Measurements from ENCODE around the gene STMP1. TPM values are rescaled to one million over a fixed set of nuclear protein-coding genes. Genes with fewer than 3 reads are reported as not detected.

Gene STMP1
- total RNA-seq, 2 donors from 2014 or later: 22.3 to 24.9 TPM

DNA sequence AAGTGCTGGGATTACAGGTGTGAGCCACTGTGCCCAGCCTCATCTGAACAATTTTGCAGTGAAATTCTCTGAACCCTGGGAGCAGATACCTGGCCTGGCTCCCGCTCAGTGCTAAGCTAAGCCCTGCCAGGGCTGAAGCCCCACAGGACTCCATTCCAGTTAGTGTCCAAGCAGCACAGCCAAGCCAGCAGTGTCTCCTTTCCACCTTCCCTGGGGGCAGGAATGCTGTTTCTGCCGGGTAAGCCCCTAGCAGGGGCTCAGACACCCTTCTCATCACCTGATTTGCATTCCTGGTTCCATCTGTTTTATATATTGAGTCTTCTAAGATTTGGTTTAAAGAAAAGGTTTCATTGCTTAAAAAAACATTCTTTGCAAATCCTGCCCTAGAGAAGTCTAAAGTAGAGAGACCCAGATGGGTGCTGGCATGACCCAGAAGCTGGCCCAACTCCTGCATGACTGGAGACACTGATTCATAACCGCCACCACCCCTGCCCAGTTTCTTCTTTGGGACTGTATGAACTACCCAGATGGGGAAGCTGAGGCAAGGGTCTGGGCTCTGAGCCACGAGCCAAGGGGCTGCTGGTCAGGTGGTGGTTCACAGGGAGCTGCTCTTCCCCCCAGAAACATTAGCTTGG, 51.6 kb downstream of the STMP1 start:
- no peak for ATAC-seq
- intact Hi-C loops (cut with DNase I): no loop called here
- no peak for DNase-seq

- ATAC-seq (peak in 1 of 2 donors; percentile 51), DNase-seq (no peak)
- intact Hi-C loops (cut with DNase I): no loop called here
Measured at GRCh38 chr7:135714534-135715009, 52.3 kb downstream of the STMP1 start.

DNA sequence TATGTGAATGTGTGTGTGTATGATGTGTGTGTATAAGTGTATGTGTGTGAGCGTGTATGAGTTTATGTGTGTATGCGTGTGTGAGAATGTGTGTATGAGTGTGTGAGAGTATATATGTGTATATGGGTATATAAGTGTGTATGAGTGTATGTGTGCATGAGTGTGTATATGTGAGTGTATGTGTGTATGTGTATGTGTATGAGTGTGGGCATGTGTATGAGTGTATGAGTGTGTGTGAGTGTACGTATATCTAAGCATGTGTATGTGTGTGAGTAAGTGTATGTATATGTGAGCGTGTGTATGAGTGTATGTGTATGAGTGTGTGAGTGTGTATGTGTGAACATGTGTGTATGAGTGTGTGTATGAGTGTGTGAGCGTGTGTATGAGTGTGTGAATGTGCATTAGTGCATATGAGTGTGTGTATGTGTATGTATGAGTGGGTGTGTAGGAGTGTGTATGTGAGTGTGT, 52.8 kb downstream of the STMP1 start:
- no peak for ATAC-seq
- intact Hi-C loops (cut with DNase I): no loop called here
- no peak for DNase-seq

GRCh38 chr7:135715673-135716072, 53.4 kb downstream of the STMP1 start:
- intact Hi-C loops (cut with DNase I): no loop called here
- ATAC-seq: no peak
- DNase-seq: no peak

GRCh38 chr7:135716677-135717238, 54.4 kb downstream of the STMP1 start:
- intact Hi-C loops (cut with DNase I): no loop called here
- DNase-seq: no peak
- peak in 1 of 2 donors; percentile 22 for ATAC-seq

DNA sequence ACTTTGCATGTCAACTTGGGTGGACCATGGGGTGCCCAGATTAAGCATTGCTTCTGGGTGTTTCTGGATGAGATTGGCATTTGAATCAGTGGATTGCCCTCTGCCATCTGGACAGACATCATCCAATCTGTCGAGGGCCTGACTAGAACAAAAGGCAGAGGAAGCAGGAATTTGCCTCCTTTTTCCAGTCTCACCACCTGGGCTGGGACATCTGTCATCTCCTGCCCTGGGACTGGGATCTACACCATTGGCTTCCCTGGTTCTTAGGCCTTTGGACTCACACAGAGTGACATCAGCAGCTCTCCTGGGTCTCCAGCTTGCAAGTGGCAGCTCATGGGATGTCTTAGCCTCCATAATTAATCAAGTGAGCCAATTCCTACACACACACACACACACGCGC, 55.4 kb downstream of the STMP1 start:
- ATAC-seq: no peak
- intact Hi-C loops (cut with DNase I): no loop called here
- DNase-seq: no peak

GRCh38 chr7:135718219-135718618, 55.9 kb downstream of the STMP1 start:
- intact Hi-C loops (cut with DNase I): no loop called here
- ATAC-seq: no peak
- no peak for DNase-seq

- ATAC-seq: peak in 1 of 2 donors; percentile 30
- intact Hi-C loops (cut with DNase I): no loop called here
Measured at GRCh38 chr7:135718794-135719437, 56.6 kb downstream of the STMP1 start.

DNA sequence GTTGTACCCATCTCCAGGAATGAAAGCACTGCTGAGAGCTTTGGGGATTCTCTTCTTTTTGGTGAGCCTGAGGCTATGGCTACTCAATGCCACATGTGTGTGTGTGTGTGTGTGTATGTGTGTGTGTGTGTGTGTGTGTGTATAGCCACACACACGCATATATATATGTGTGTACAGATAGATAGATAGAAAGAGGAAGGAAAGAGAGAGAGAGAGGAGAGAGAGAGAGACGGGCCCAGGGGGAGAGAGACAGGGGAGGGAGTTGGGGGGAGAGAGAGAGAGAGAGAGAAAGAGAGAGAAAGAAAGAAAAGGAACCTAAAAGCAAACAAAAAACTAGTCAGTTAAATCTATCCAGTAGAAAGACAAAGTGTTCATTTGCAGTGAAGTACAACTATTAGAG, 57.4 kb downstream of the STMP1 start:
- no peak for ATAC-seq
- intact Hi-C loops (cut with DNase I): no loop called here
- DNase-seq: no peak

More at GRCh38 chr7:135718794-135719437, 56.6 kb downstream of the STMP1 start:
- DNase-seq: no peak

DNA sequence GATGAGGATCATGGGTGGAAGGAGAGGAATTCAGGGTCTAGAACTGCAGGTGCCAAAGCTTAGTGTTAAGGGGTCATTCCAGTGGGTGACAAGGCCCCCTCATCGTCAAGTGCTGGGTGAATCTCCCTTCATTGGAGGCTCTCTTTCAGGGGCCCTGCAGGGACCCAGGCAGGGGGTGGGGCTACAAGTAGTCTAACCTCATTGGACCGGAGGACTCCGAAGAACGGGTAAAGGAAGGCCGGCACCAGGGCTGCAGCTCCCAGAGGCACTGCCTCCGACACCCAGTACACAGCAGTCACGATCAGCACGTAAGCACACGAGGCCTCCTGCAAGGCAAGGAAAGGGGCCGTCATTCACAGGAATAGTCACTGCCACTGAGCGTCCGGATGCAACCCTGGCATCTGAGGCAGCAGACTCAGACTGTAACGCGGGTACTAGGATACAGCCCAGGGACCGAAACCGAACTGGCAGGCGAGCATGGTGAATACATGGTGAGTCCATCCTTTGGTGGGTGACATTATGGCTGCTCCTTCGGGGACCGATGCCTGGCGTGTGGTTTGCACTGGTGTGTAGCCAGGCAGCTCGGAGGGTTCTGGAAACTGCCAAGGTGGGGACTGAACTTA, 59.0 kb downstream of the STMP1 start:
- intact Hi-C loops (cut with DNase I): no loop called here
- no peak for ATAC-seq
- no peak for DNase-seq

GRCh38 chr7:135723411-135723810, 61.1 kb downstream of the STMP1 start:
- intact Hi-C loops (cut with DNase I): no loop called here
- ATAC-seq: no peak
- DNase-seq: no peak

Other genes starting within 250 kb of the STMP1 start
- 10 to 100 TPM; 25.0 to 28.0 TPM for gene CNOT4, start 152.4 kb upstream of the STMP1 start, total RNA-seq
- 10 to 100 TPM; 18.6 to 26.0 TPM for gene NUP205, start 104.6 kb upstream of the STMP1 start, total RNA-seq
- not detected for gene SLC13A4, start 65.7 kb downstream of the STMP1 start, total RNA-seq
- gene FAM180A, start 86.3 kb downstream of the STMP1 start, total RNA-seq: 1 to 10 TPM; 2.0 to 3.6 TPM